HEK293 (cell line): ENCODE data around the gene CENPP.

Source experiments
- CTCF ChIA-PET: fragments of 350-600 bp; formaldehyde crosslinking; extraction: SDS; loops from one replicate; lab custom pipeline; 2021; ENCODE audit warnings: antibody characterized with exemption; lab: Yijun Ruan, JAX
- POLR2A ChIA-PET: fragments of 300-600 bp; formaldehyde crosslinking; extraction: SDS; loops from one replicate; lab custom pipeline; 2020; ENCODE audit warnings: antibody characterized with exemption, inconsistent platforms; lab: Yijun Ruan, JAX
- H3K27ac ChIP-seq: fragments of 200-500 bp; sonication (Bioruptor generic); 2 replicates; pipeline ENCODE4 v1.5.1; 2014; ENCODE audit warnings: low read depth, low read length, control low read depth, inconsistent platforms; ENCODE audit errors: extremely low read depth
- H3K36me3 ChIP-seq, 2 experiments: fragments of 200-500 bp in 1 of 2; sonication (Bioruptor generic) in 1 of 2; 1 replicate in 1 of 2; 2 replicates in 1 of 2; pipeline ENCODE4 v1.5.1; 2014 to 2017; ENCODE audit warnings: inconsistent platforms in 2 of 2, low read length in 2 of 2; ENCODE audit not compliant: control insufficient read depth in 2 of 2, insufficient read depth in 1 of 2
- H3K4me1 ChIP-seq: fragments of 200-500 bp; sonication (Bioruptor generic); 2 replicates; pipeline ENCODE4 v1.5.1; 2014; ENCODE audit warnings: mild to moderate bottlenecking, low read length, inconsistent platforms; ENCODE audit not compliant: control insufficient read depth, insufficient read depth
- H3K4me3 ChIP-seq: 2 replicates; pipeline ENCODE4 v1.5.1; 2011; ENCODE audit warnings: low read depth, mild to moderate bottlenecking, control low read depth, low read length, moderate library complexity
- H3K9me3 ChIP-seq: fragments of 200-500 bp; sonication (Bioruptor generic); 2 replicates; pipeline ENCODE4 v1.5.1; 2014; ENCODE audit warnings: low read depth, low read length, inconsistent platforms; ENCODE audit not compliant: control insufficient read depth, insufficient read depth
- GLIS1 ChIP-seq: fragments of 450-650 bp; formaldehyde crosslinking; IDR thresholded peaks from 2 replicates; pipeline ENCODE4 v1.5.1; 2016; ENCODE audit warnings: missing biosample characterization, missing genetic modification characterization
- IKZF3 ChIP-seq: fragments of 450-650 bp; IDR thresholded peaks from 2 replicates; pipeline ENCODE4 v1.5.0; 2018; ENCODE audit warnings: missing biosample characterization, mild to moderate bottlenecking, missing genetic modification characterization, moderate library complexity
- KLF8 ChIP-seq: fragments of 450-650 bp; formaldehyde crosslinking; IDR thresholded peaks from 2 replicates; pipeline ENCODE4 v1.5.1; 2016; ENCODE audit warnings: missing biosample characterization, missing genetic modification characterization
- OVOL3 ChIP-seq: fragments of 450-650 bp; formaldehyde crosslinking; IDR thresholded peaks from 2 replicates; pipeline ENCODE4 v1.5.1; 2016; ENCODE audit warnings: missing biosample characterization, missing genetic modification characterization
- PBX3 ChIP-seq: sonication (generic); formaldehyde crosslinking; IDR thresholded peaks from 2 replicates; pipeline ENCODE4 v1.8.1; 2022; ENCODE audit warnings: mild to moderate bottlenecking, moderate library complexity, missing genetic modification reagents
- TRIM28 ChIP-seq: IDR thresholded peaks from 2 replicates; pipeline ENCODE4 v1.6.1; 2011; ENCODE audit warnings: low read length, control low read depth, borderline replicate concordance
- ZBTB20 ChIP-seq: fragments of 450-650 bp; formaldehyde crosslinking; IDR thresholded peaks from 2 replicates; pipeline ENCODE4 v1.5.1; 2016; ENCODE audit warnings: missing biosample characterization, missing genetic modification characterization
- ZBTB6 ChIP-seq: fragments of 450-650 bp; formaldehyde crosslinking; IDR thresholded peaks from 2 replicates; pipeline ENCODE4 v1.5.1; 2017; ENCODE audit warnings: missing biosample characterization, missing genetic modification characterization
- ZIC2 ChIP-seq: fragments of 450-650 bp; formaldehyde crosslinking; IDR thresholded peaks from 2 replicates; pipeline ENCODE4 v1.5.1; 2016; ENCODE audit warnings: missing biosample characterization, missing genetic modification characterization
- ZNF223 ChIP-seq: fragments of 450-650 bp; formaldehyde crosslinking; IDR thresholded peaks from 2 replicates; pipeline ENCODE4 v1.5.1; 2016; ENCODE audit warnings: missing biosample characterization, missing genetic modification characterization
- ZNF501 ChIP-seq: fragments of 450-650 bp; formaldehyde crosslinking; IDR thresholded peaks from 2 replicates; pipeline ENCODE4 v1.5.1; 2016; ENCODE audit warnings: missing biosample characterization, missing genetic modification characterization
- ZNF529 ChIP-seq: fragments of 450-650 bp; formaldehyde crosslinking; IDR thresholded peaks from 2 replicates; pipeline ENCODE4 v1.5.1; 2017; ENCODE audit warnings: missing genetic modification characterization, missing biosample characterization; ENCODE audit not compliant: insufficient replicate concordance
- ZNF549 ChIP-seq: fragments of 450-650 bp; IDR thresholded peaks from 2 replicates; pipeline ENCODE4 v1.5.1; 2018; ENCODE audit warnings: missing biosample characterization, missing genetic modification characterization, mild to moderate bottlenecking, inconsistent platforms, moderate library complexity
- ZNF571 ChIP-seq: fragments of 450-650 bp; formaldehyde crosslinking; IDR thresholded peaks from 2 replicates; pipeline ENCODE4 v1.5.0; 2017; ENCODE audit warnings: missing biosample characterization, missing genetic modification characterization
- ZNF623 ChIP-seq: fragments of 450-650 bp; formaldehyde crosslinking; IDR thresholded peaks from 2 replicates; pipeline ENCODE4 v1.5.1; 2016; ENCODE audit warnings: missing biosample characterization, missing genetic modification characterization
- ZNF626 ChIP-seq: fragments of 450-650 bp; sonication (Bioruptor Pico); formaldehyde crosslinking; IDR thresholded peaks from 2 replicates; pipeline ENCODE4 v1.5.1; 2018; ENCODE audit warnings: missing biosample characterization, missing genetic modification characterization, inconsistent platforms

Gene CENPP

GRCh38 chr9:92507005-92507404, 181.3 kb downstream of the CENPP start (continued):
- TF ChIP-seq TRIM28, result no peak

GRCh38 chr9:92507496-92507895, 181.7 kb downstream of the CENPP start:
- Histone ChIP-seq H3K36me3 (no peaks in the 10 kb centered on the region), H3K9me3 (no peaks in the 10 kb centered on the region), H3K4me1 (no peaks in the 10 kb centered on the region)
- CTCF ChIA-PET, result interaction anchor here (0.9 kb wide), 1 partner anchor 11 kb away, joined by 3 read pairs; no protein-coding TSS in a partner anchor
- POLR2A ChIA-PET, result no interaction called here
- no peak for TF ChIP-seq ZNF549 (tag by site-specific recombination)
- TF ChIP-seq, all 188 proteins: peak for 0
- no peak overlapping the region for H3K4me3 ChIP-seq
- no peak overlapping the region for H3K27ac ChIP-seq

GRCh38 chr9:92508018-92508820, 182.5 kb downstream of the CENPP start:
- TF ChIP-seq KLF8 (tag by site-specific recombination) (no peak), ZNF501 (no peak), TRIM28 (no peak), ZIC2 (peak; percentile 93), ZNF571 (tag by site-specific recombination) (no peak), PBX3 (CRISPR knock-in tag) (no peak), ZBTB6 (no peak), GLIS1 (peak; percentile 34; the same call in 1 of the 2 replicates), OVOL3 (tag by site-specific recombination) (no peak), ZBTB20 (tag by site-specific recombination) (no peak), ZNF223 (tag by site-specific recombination) (no peak), ZNF623 (tag by site-specific recombination) (no peak)
- TF ChIP-seq, all 188 proteins: peak for 2
- ChIA-PET POLR2A (no interaction called here), CTCF (interaction anchor here (0.5 to 0.9 kb wide), 2 partner anchors 12 to 315 kb away, joined by 3 to 4 read pairs; no protein-coding TSS in a partner anchor)
- Histone ChIP-seq H3K4me1 (no peaks in the 10 kb centered on the region), H3K9me3 (no peaks in the 10 kb centered on the region), H3K27ac (no peak overlapping the region), H3K36me3 (no peaks in the 10 kb centered on the region), H3K4me3 (no peak overlapping the region)

GRCh38 chr9:92509050-92509449, 183.3 kb downstream of the CENPP start:
- H3K4me1 ChIP-seq, result no peaks in the 10 kb centered on the region
- H3K27ac ChIP-seq, result no peak overlapping the region
- POLR2A ChIA-PET, result no interaction called here
- H3K4me3 ChIP-seq, result no peak overlapping the region
- no peaks in the 10 kb centered on the region for H3K9me3 ChIP-seq
- CTCF ChIA-PET, result no interaction called here
- TF ChIP-seq ZNF626 (tag by site-specific recombination) (no peak), ZNF529 (tag by site-specific recombination) (no peak), IKZF3 (tag by site-specific recombination) (no peak)
- H3K36me3 ChIP-seq, result no peaks in the 10 kb centered on the region
